CD14-positive monocyte (primary cell): ENCODE results near the gene CSRNP3. TPM values are rescaled to one million over a fixed set of nuclear protein-coding genes. Genes with fewer than 3 reads are reported as not detected.

Experiments used
- DNase-seq, 3 donors: peaks; one replicate each; pipeline ENCODE4 v3.0.0-alpha.2; 2011 to 2022
- H2AFZ ChIP-seq: 2 replicates; pipeline ENCODE4 v1.6.0; 2012; ENCODE audit warnings: mild to moderate bottlenecking, low read depth, low read length, inconsistent platforms; ENCODE audit not compliant: insufficient read depth, poor library complexity, severe bottlenecking
- H3K27ac ChIP-seq, 2 donors: 1 replicate in 1 of 2; 2 replicates in 1 of 2; pipeline ENCODE4 v1.5.1; 2012 to 2013; ENCODE audit warnings: low read length in 2 of 2, control low read depth in 1 of 2, inconsistent platforms in 1 of 2, low read depth in 1 of 2, mild to moderate bottlenecking in 1 of 2
- H3K27me3 ChIP-seq, 2 donors: one replicate each; pipeline versions ENCODE4 v1.6.0 to v1.6.1; 2011 to 2013; ENCODE audit warnings: low read length in 2 of 2; ENCODE audit not compliant: control insufficient read depth in 2 of 2, insufficient read depth in 2 of 2
- H3K36me3 ChIP-seq, 2 donors: replicated peaks in 1 of 2; 1 replicate in 1 of 2; 2 replicates in 1 of 2; pipeline versions ENCODE4 v1.5.1 to v1.6.1; 2012 to 2013; ENCODE audit warnings: low read length in 2 of 2, control low read depth in 1 of 2, inconsistent platforms in 1 of 2, mild to moderate bottlenecking in 1 of 2; ENCODE audit not compliant: insufficient read depth in 2 of 2, control insufficient read depth in 1 of 2
- H3K4me1 ChIP-seq, 2 donors: 1 replicate in 1 of 2; 2 replicates in 1 of 2; pipeline versions ENCODE4 v1.5.1 to v1.6.1; 2012 to 2013; ENCODE audit warnings: low read length in 2 of 2, control low read depth in 1 of 2, inconsistent platforms in 1 of 2, mild to moderate bottlenecking in 1 of 2, moderate library complexity in 1 of 2; ENCODE audit not compliant: insufficient read depth in 2 of 2, control insufficient read depth in 1 of 2
- H3K4me2 ChIP-seq: replicated peaks from 2 replicates; pipeline ENCODE3; 2012; ENCODE audit warnings: low read length, moderate library complexity, mild to moderate bottlenecking; ENCODE audit not compliant: poor library complexity, severe bottlenecking; ENCODE audit errors: extremely low read depth
- H3K4me3 ChIP-seq, 3 experiments: fragments of 200-600 bp in 1 of 3; sonication (generic) in 1 of 3; replicated peaks in 1 of 3; 1 replicate in 2 of 3; 2 replicates in 1 of 3; pipeline ENCODE4 v1.5.1; 2011 to 2013; ENCODE audit warnings: low read length in 3 of 3, mild to moderate bottlenecking in 3 of 3, control low read depth in 2 of 3, low read depth in 2 of 3, inconsistent platforms in 1 of 3, moderate library complexity in 1 of 3
- H3K79me2 ChIP-seq: 2 replicates; pipeline ENCODE4 v1.6.0; 2012; ENCODE audit warnings: mild to moderate bottlenecking, control low read depth, inconsistent platforms, low read length, moderate library complexity; ENCODE audit not compliant: insufficient read depth
- H3K9ac ChIP-seq: 2 replicates; pipeline ENCODE4 v1.6.0; 2017; ENCODE audit warnings: low read length, mild to moderate bottlenecking; ENCODE audit not compliant: insufficient read depth, poor library complexity, severe bottlenecking
- H3K9me3 ChIP-seq, 2 donors: replicated peaks in 1 of 2; 1 replicate in 1 of 2; 2 replicates in 1 of 2; pipeline versions ENCODE4 v1.5.1 to v1.6.1; 2012 to 2013; ENCODE audit warnings: low read length in 2 of 2, control low read depth in 1 of 2; ENCODE audit not compliant: control insufficient read depth in 1 of 2, insufficient read depth in 1 of 2
- H4K20me1 ChIP-seq: 2 replicates; pipeline ENCODE4 v1.6.0; 2012; ENCODE audit warnings: mild to moderate bottlenecking, low read length, control low read depth, moderate library complexity; ENCODE audit not compliant: insufficient read depth
- H3K27ac Mint-ChIP-seq, 7 donors: one replicate each; pipeline ENCODE4 v1.8.0; 2020; ENCODE audit warnings: mild to moderate bottlenecking in 7 of 7, mixed read lengths in 7 of 7, moderate library complexity in 6 of 7, inconsistent platforms in 2 of 7
- H3K27me3 Mint-ChIP-seq, 3 donors: one replicate each; pipeline ENCODE4 v1.8.0; 2021 to 2022; ENCODE audit warnings: low read depth in 3 of 3, mild to moderate bottlenecking in 3 of 3, mixed read lengths in 3 of 3, moderate library complexity in 3 of 3, inconsistent platforms in 1 of 3
- H3K36me3 Mint-ChIP-seq, 2 donors: one replicate each; pipeline ENCODE4 v1.8.0; 2020; ENCODE audit warnings: mixed read lengths in 2 of 2, inconsistent platforms in 1 of 2, mild to moderate bottlenecking in 1 of 2
- H3K4me1 Mint-ChIP-seq: one replicate; pipeline ENCODE4 v1.8.0; 2020; ENCODE audit warnings: mild to moderate bottlenecking, mixed read lengths
- H3K4me3 Mint-ChIP-seq, 2 donors: one replicate each; pipeline ENCODE4 v1.8.0; 2020; ENCODE audit warnings: mild to moderate bottlenecking in 2 of 2, mixed read lengths in 2 of 2, moderate library complexity in 1 of 2
- H3K9me3 Mint-ChIP-seq, 7 donors: one replicate each; pipeline ENCODE4 v1.8.0; 2020 to 2022; ENCODE audit warnings: mixed read lengths in 7 of 7, mild to moderate bottlenecking in 6 of 7, moderate library complexity in 6 of 7, inconsistent platforms in 2 of 7
- WGBS: methylation state at CpG from one replicate; pipeline ENCODE4 v1.1.5; 2013; ENCODE audit warnings: missing lambda C conversion rate; ENCODE audit not compliant: insufficient coverage; 5-methylcytosine and 5-hydroxymethylcytosine counted together
- intact Hi-C, 2 donors: fragments of 100-400 bp; cut with micrococcal nuclease; formaldehyde crosslinking; loops; one replicate each; pipeline versions ENCODE4 v1.15.0 to v1.15.1; 2023
- polyA plus RNA-seq, 3 donors: library from polyadenylated mRNA; depleted of rRNA in 1 of 3; unstranded in 2 of 3; stranded (reverse) in 1 of 3; fragments of 300-500 nt in 2 of 3; fragments of >200 nt in 1 of 3; fragmentation: Illumina TruSeq in 2 of 3; gene quantifications; 1 replicate in 2 of 3; 2 replicates in 1 of 3; pipeline ENCODE4 v1.2.3, GENCODE V29; 2012 to 2021
- TF ChIP-seq, protein P1 (sequence below): fragments of 200-600 bp; IDR thresholded peaks from one replicate; pipeline ENCODE4 v1.8.0; 2022; ENCODE audit warnings: antibody characterized with exemption, mild to moderate bottlenecking

Gene CSRNP3
- polyA plus RNA-seq, 3 donors, result not detected

DNA sequence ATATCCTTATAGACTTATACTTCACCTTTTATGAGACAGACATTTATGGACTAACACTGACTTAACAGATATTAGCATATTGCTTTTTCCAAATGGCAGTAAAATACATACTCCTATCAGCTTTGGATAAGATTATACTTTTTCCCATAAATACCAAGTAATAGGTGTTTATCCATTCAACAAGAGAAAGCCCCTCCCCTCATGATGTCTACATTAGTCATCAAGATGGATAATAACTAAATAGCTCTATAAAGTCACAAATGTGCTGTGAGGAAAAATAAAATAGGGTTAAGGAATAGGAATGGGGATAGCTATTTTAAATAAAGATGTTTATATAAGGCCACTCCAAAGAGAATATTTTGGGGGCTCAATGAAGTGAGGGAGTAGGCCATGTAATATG is 39.4 kb downstream of the CSRNP3 start:
- Histone ChIP-seq H4K20me1 (no peaks in the 10 kb centered on the region), H3K79me2 (no peaks in the 10 kb centered on the region), H3K4me1 (no peaks in the 10 kb centered on the region), H3K4me2 (no peak overlapping the region), H3K36me3 (no peaks in the 10 kb centered on the region), H2AFZ (no peak overlapping the region), H3K27ac (no peak overlapping the region), H3K4me3 (no peak overlapping the region), H3K27me3 (no peaks in the 10 kb centered on the region), H3K9ac (no peak overlapping the region), H3K9me3 (no peaks in the 10 kb centered on the region)
- no peak overlapping the region for H3K4me3 Mint-ChIP-seq
- no peaks in the 10 kb centered on the region for H3K27me3 Mint-ChIP-seq
- TF ChIP-seq, protein P1, sequence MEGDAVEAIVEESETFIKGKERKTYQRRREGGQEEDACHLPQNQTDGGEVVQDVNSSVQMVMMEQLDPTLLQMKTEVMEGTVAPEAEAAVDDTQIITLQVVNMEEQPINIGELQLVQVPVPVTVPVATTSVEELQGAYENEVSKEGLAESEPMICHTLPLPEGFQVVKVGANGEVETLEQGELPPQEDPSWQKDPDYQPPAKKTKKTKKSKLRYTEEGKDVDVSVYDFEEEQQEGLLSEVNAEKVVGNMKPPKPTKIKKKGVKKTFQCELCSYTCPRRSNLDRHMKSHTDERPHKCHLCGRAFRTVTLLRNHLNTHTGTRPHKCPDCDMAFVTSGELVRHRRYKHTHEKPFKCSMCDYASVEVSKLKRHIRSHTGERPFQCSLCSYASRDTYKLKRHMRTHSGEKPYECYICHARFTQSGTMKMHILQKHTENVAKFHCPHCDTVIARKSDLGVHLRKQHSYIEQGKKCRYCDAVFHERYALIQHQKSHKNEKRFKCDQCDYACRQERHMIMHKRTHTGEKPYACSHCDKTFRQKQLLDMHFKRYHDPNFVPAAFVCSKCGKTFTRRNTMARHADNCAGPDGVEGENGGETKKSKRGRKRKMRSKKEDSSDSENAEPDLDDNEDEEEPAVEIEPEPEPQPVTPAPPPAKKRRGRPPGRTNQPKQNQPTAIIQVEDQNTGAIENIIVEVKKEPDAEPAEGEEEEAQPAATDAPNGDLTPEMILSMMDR, result no peak
- H3K9me3 Mint-ChIP-seq, result no peaks in the 10 kb centered on the region
- intact Hi-C loops, result no loop called here
- no peaks in the 10 kb centered on the region for H3K36me3 Mint-ChIP-seq
- H3K4me1 Mint-ChIP-seq, result no peaks in the 10 kb centered on the region
- DNase-seq, result no peak
- H3K27ac Mint-ChIP-seq, result no peak overlapping the region

DNA sequence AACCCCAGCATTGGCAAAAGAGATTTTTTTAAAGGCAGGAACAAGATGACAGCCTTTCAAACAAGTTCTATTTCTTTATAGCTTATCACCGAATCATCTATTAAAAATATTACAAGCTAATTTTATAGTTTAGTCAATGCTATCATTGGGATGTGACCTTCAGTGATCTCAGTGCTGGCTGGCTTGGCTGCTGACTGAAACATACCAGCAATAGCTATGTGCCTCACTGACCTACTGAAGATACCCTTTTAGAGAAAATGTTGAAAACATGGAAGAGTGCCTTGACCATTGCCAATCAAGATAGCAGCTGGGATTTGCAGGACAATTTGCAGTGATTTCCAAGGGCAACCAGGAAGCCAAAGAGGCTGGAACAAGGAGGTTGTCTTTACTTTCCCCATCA is 44.0 kb downstream of the CSRNP3 start:
- Mint-ChIP-seq H3K36me3 (no peaks in the 10 kb centered on the region), H3K4me1 (no peaks in the 10 kb centered on the region), H3K27ac (no peak overlapping the region), H3K4me3 (no peak overlapping the region), H3K27me3 (no peaks in the 10 kb centered on the region), H3K9me3 (peaks cover 0 to 6% (median 0%) of the 10 kb centered on the region in 7 donors)
- Histone ChIP-seq H3K27ac (no peak overlapping the region), H3K36me3 (no peaks in the 10 kb centered on the region), H3K79me2 (no peaks in the 10 kb centered on the region), H3K9ac (no peak overlapping the region), H3K4me3 (no peak overlapping the region), H3K4me2 (no peak overlapping the region), H3K4me1 (no peaks in the 10 kb centered on the region), H3K27me3 (no peaks in the 10 kb centered on the region), H2AFZ (no peak overlapping the region), H3K9me3 (peaks cover 0 to 3% of the 10 kb centered on the region in 2 donors), H4K20me1 (no peaks in the 10 kb centered on the region)
- TF ChIP-seq, protein P1, result no peak
- no peak for DNase-seq
- intact Hi-C loops, result no loop called here
- WGBS, result no CpG with 5 or more reads among the region's 1 CpG
